Measurements from ENCODE around the gene BCL11B. TPM values are rescaled to one million over a fixed set of nuclear protein-coding genes. Genes with fewer than 3 reads are reported as not detected.

BCL11B gene
- total RNA-seq, 2 experiments from 2014 or later: not detected

DNA sequence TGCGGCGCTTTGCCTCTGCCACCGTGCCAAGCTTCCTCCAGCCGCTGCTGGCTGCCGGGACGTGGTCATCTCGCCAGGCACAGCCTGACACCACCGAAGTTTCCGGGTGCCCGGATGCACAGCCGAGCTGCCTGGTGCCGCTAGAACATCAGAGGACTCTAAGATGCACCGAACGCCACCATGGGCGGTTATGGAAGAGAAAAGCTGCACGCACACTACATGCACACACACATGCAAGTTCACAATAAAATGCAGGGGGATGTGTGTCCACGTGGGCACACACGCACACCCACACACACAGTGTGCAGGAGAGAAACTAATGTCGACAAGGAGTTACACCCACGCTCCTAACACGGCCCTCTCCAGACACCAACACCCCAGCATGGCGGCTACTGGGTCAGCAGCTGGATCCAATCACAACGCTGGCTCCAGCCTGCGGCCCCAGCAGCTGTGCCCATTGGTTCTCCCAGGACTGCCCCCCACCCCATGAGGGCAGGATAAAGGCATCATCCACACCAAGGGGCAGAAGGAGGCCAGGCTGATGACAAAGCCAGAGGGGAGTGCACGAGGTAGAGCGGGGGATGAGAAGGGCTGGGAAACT, 82.7 kb downstream of the BCL11B start:
- H3K4me2 ChIP-seq (ENCODE audit: low read length): no peak overlapping the region
- CTCF ChIA-PET (ENCODE audit: unreplicated experiment): no interaction called here
- BruUV-seq (replicated peaks): no TSS peak
- intact Hi-C loops (cut with micrococcal nuclease; ENCODE audit: unreplicated experiment): no loop called here
- no peak overlapping the region for H3K4me3 ChIP-seq (ENCODE audit: low read depth, low read length, poor library complexity, severe bottlenecking)
- DNase-seq (ENCODE audit: low spot score): no peak
- H3K9me2 ChIP-seq (ENCODE audit: insufficient read depth, low read length): no peaks in the 10 kb centered on the region
- POLR2A ChIA-PET: no interaction called here
- H3K9me3 ChIP-seq (ENCODE audit: low read length): no peaks in the 10 kb centered on the region
- no peaks in the 10 kb centered on the region for H3K79me2 ChIP-seq (ENCODE audit: insufficient read depth, low read depth, low read length)
- H3K27ac ChIP-seq (ENCODE audit: low read depth, low read length, poor library complexity, severe bottlenecking): no peak overlapping the region
- no peaks in the 10 kb centered on the region for H3K36me3 ChIP-seq (ENCODE audit: insufficient read depth, low read length)
- no peak overlapping the region for H2AFZ ChIP-seq (ENCODE audit: low read length)
- TF ChIP-seq, protein P1, sequence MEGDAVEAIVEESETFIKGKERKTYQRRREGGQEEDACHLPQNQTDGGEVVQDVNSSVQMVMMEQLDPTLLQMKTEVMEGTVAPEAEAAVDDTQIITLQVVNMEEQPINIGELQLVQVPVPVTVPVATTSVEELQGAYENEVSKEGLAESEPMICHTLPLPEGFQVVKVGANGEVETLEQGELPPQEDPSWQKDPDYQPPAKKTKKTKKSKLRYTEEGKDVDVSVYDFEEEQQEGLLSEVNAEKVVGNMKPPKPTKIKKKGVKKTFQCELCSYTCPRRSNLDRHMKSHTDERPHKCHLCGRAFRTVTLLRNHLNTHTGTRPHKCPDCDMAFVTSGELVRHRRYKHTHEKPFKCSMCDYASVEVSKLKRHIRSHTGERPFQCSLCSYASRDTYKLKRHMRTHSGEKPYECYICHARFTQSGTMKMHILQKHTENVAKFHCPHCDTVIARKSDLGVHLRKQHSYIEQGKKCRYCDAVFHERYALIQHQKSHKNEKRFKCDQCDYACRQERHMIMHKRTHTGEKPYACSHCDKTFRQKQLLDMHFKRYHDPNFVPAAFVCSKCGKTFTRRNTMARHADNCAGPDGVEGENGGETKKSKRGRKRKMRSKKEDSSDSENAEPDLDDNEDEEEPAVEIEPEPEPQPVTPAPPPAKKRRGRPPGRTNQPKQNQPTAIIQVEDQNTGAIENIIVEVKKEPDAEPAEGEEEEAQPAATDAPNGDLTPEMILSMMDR (conservative IDR thresholded peaks at IDR 0.05; ENCODE audit: low read length): no peak
- TF ChIP-seq EZH2phosphoT487 (IDR thresholded peaks at IDR 0.05; ENCODE audit: borderline replicate concordance, low read depth, low read length): no peak
- no peaks in the 10 kb centered on the region for H3K4me1 ChIP-seq (ENCODE audit: insufficient read depth, low read length, poor library complexity, severe bottlenecking)
- no peaks in the 10 kb centered on the region for H4K20me1 ChIP-seq (ENCODE audit: insufficient read depth, low read length)

DNA sequence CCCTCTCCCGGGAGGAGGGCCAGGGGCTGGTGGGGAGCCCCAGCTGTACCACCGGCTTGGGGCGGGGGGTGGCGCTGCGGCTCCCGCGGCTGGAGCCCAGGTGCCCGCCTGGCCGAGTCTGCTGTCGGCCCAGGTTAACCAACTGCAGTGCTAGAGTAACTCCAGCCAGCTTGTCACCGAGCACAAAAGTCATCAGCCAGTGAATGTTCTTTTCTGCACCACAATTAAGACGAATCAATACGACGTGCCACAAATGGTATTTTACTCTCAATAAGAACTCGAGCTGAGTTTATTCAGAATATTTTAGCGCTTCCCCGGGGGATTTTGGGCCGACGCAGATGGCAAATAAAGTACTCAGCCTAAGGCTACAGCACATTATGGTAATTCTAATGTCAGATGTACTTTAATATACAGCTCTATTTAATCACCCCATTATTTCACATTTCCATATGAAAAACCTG, 83.2 kb downstream of the BCL11B start:
- ChIA-PET POLR2A (no interaction called here), CTCF (ENCODE audit: unreplicated experiment) (no interaction called here)
- no peak overlapping the region for H2AFZ ChIP-seq (ENCODE audit: low read length)
- no peak overlapping the region for H3K27ac ChIP-seq (ENCODE audit: low read depth, low read length, poor library complexity, severe bottlenecking)
- no peaks in the 10 kb centered on the region for H3K9me3 ChIP-seq (ENCODE audit: low read length)
- H3K79me2 ChIP-seq (ENCODE audit: insufficient read depth, low read depth, low read length): no peaks in the 10 kb centered on the region
- no peaks in the 10 kb centered on the region for H3K36me3 ChIP-seq (ENCODE audit: insufficient read depth, low read length)
- BruUV-seq (replicated peaks): no TSS peak
- TF ChIP-seq, protein P1 (conservative IDR thresholded peaks at IDR 0.05; ENCODE audit: low read length): 0 out of 2 replicates have a peak, but pooled peaks have one; percentile 12
- no peak for TF ChIP-seq EZH2phosphoT487 (IDR thresholded peaks at IDR 0.05; ENCODE audit: borderline replicate concordance, low read depth, low read length)
- intact Hi-C loops (cut with micrococcal nuclease; ENCODE audit: unreplicated experiment): no loop called here
- DNase-seq (ENCODE audit: low spot score): no peak
- H3K4me1 ChIP-seq (ENCODE audit: insufficient read depth, low read length, poor library complexity, severe bottlenecking): no peaks in the 10 kb centered on the region
- H3K4me2 ChIP-seq (ENCODE audit: low read length): no peak overlapping the region
- H4K20me1 ChIP-seq (ENCODE audit: insufficient read depth, low read length): no peaks in the 10 kb centered on the region
- H3K9me2 ChIP-seq (ENCODE audit: insufficient read depth, low read length): no peaks in the 10 kb centered on the region
- H3K4me3 ChIP-seq (ENCODE audit: low read depth, low read length, poor library complexity, severe bottlenecking): no peak overlapping the region

DNA sequence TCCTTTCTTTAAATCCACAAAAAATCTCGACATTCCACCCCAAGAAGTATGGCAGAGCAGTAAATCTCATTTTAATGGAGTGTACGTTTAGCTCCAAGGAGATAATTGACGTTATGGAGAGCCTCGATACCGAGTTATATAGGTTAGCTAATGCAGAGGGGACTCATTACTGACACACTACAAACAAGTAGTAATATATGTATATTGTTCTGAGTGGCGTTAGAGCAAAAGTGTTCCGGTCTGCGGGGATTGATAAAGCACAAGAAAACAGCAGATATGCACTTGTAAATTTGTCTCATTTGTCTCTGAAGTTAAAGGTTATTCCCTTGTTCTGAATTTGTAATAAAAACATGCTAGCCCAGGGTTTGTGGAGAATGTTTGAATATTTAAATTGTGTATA, 84.1 kb downstream of the BCL11B start:
- TF ChIP-seq, protein P1 (conservative IDR thresholded peaks at IDR 0.05; ENCODE audit: low read length): no peak
- TF ChIP-seq EZH2phosphoT487 (IDR thresholded peaks at IDR 0.05; ENCODE audit: borderline replicate concordance, low read depth, low read length): no peak
- H3K4me2 ChIP-seq (ENCODE audit: low read length): no peak overlapping the region
- H3K79me2 ChIP-seq (ENCODE audit: insufficient read depth, low read depth, low read length): no peaks in the 10 kb centered on the region
- no peaks in the 10 kb centered on the region for H3K9me3 ChIP-seq (ENCODE audit: low read length)
- no peak overlapping the region for H3K27ac ChIP-seq (ENCODE audit: low read depth, low read length, poor library complexity, severe bottlenecking)
- ChIA-PET CTCF (ENCODE audit: unreplicated experiment) (no interaction called here), POLR2A (interaction anchor here (0.8 kb wide), 1 partner anchor 1254 kb away, joined by 3 read pairs; no protein-coding TSS in a partner anchor)
- H2AFZ ChIP-seq (ENCODE audit: low read length): no peak overlapping the region
- no peak for DNase-seq (ENCODE audit: low spot score)
- no TSS peak for BruUV-seq (replicated peaks)
- H4K20me1 ChIP-seq (ENCODE audit: insufficient read depth, low read length): no peaks in the 10 kb centered on the region
- no peaks in the 10 kb centered on the region for H3K36me3 ChIP-seq (ENCODE audit: insufficient read depth, low read length)
- H3K9me2 ChIP-seq (ENCODE audit: insufficient read depth, low read length): no peaks in the 10 kb centered on the region
- intact Hi-C loops (cut with micrococcal nuclease; ENCODE audit: unreplicated experiment): no loop called here
- no peaks in the 10 kb centered on the region for H3K4me1 ChIP-seq (ENCODE audit: insufficient read depth, low read length, poor library complexity, severe bottlenecking)
- H3K4me3 ChIP-seq (ENCODE audit: low read depth, low read length, poor library complexity, severe bottlenecking): no peak overlapping the region

Data from OCI-LY7 (cell line).